Measurements from ENCODE around the gene SIT1. TPM values are rescaled to one million over a fixed set of nuclear protein-coding genes. Genes with fewer than 3 reads are reported as not detected.
A peak's percentile ranks its signal among the peaks of the same experiment; 100 is the strongest.

Gene SIT1
- polyA plus RNA-seq, 2 of the 4 experiments (the other 2 are of a cell fraction) = not detected

DNA sequence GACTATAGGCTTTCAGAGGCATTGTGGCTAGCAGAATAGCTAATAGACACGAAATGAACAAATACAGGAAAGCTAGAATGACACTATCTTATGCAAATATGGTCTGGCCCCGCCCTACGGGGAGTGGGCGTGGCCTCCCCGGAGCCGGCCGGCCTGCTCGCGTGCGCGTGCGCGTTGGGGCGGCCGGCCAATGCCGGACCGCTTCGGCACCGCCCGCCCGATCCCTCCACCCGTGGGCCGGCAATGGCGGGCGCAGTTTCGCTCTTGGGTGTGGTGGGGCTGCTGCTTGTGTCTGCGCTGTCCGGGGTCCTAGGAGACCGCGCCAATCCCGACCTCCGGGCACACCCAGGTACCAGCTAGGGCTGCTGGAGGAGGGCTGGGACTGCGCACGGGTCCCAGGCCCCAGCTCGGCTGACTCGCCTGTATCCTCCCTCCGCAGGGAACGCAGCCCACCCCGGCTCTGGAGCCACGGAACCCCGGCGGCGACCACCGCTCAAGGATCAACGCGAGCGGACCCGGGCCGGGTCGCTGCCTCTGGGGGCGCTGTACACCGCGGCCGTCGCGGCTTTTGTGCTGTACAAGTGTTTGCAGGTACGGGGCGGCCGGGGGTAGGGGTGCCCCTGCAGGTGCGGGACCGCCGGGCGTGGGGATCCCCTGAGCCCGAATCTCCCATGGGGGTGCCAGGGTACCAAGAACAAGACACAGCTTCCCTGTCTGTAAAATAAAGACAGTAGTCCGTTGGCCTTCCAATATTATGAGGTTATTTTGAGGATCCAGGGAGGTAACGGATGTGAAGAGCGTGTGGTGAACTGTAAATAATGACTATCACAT, 7.6 kb upstream of the SIT1 start, which contains the start of gene CCDC107:
Gene CCDC107, plus strand, starts transcription at position 156 of the 831 bp plus-strand sequence. Its CDS starts 88 bp downstream, at position 244.
- Histone ChIP-seq H3K4me1 (peaks cover 22% of the 10 kb centered on the region), H3K27ac (peak within 1 kb of the TSS; percentile 93 to 98), H3K4me3 (peak within 1 kb of the TSS; percentile 68), H3K4me2 (peak within 1 kb of the TSS; percentile 83), H3K9me3 (no peaks in the 10 kb centered on the region)
- FAIRE-seq (no peak), ATAC-seq (peak; percentile 74 to 80), DNase-seq (ENCODE audit: low read depth in 1 of 2, low spot score in 1 of 2) (peak; percentile 79 to 86)
- ChIA-PET POLR2A (interaction anchor here (0.5 to 3.1 kb wide), 13 partner anchors 9 to 578 kb away, joined by 3 to 38 read pairs (median 5); partner anchors contain the start of genes CREB3, FANCG, GBA2 and RGP1), CTCF (interaction anchor here (0.6 to 21.5 kb wide), 26 partner anchors 11 to 287 kb away, joined by 3 to 498 read pairs (median 5); partner anchors contain the start of genes CA9, CREB3, MSMP and RUSC2)
- under 1% methylated on average over 28 of the region's 67 CpGs for WGBS (ENCODE audit: missing lambda C conversion rate)
- TF ChIP-seq, protein P1, sequence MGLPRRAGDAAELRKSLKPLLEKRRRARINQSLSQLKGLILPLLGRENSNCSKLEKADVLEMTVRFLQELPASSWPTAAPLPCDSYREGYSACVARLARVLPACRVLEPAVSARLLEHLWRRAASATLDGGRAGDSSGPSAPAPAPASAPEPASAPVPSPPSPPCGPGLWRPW (IDR thresholded peaks at IDR 0.05) = no peak
- TF ChIP-seq CBX8 (IDR thresholded peaks at IDR 0.05) (no peak), EHMT2 (IDR thresholded peaks at IDR 0.05; ENCODE audit: low read depth) (no peak), HOXA7 (CRISPR knock-in tag; IDR thresholded peaks at IDR 0.05) (peak; percentile 22; the same call in 1 of the 2 replicates), HMGXB4 (CRISPR knock-in tag; IDR thresholded peaks at IDR 0.05; ENCODE audit: borderline replicate concordance) (peak; percentile 94), TFCP2L1 (CRISPR knock-in tag; IDR thresholded peaks at IDR 0.05) (peak; percentile 20; the same call in 1 of the 2 replicates), MYC (IDR thresholded peaks at IDR 0.05; ENCODE audit: borderline replicate concordance, low read length) (no peak), SMC3 (IDR thresholded peaks at IDR 0.05) (peak; percentile 42; the same call in 2 of the 3 replicates), HEYL (CRISPR knock-in tag; IDR thresholded peaks at IDR 0.05) (no peak), RARB (CRISPR knock-in tag; IDR thresholded peaks at IDR 0.05) (no peak), NPAS2 (CRISPR knock-in tag; IDR thresholded peaks at IDR 0.05; ENCODE audit: borderline replicate concordance) (no peak), ZNF302 (CRISPR knock-in tag; IDR thresholded peaks at IDR 0.05) (no peak), MAFK (IDR thresholded peaks at IDR 0.05; ENCODE audit: partially characterized antibody) (no peak), MAZ (IDR thresholded peaks at IDR 0.05; ENCODE audit: borderline replicate concordance, low read depth, low read length) (no peak), POLR2AphosphoS2 (conservative IDR thresholded peaks at IDR 0.05; ENCODE audit: low read length) (no peak), ZC3H11A (IDR thresholded peaks at IDR 0.05) (no peak), POLR2A (IDR thresholded peaks at IDR 0.05; ENCODE audit: low read length) (peak; percentile 94), ELK1 (IDR thresholded peaks at IDR 0.05; ENCODE audit: low read depth, low read length) (no peak), ZFP36 (IDR thresholded peaks at IDR 0.05; ENCODE audit: borderline replicate concordance, partially characterized antibody) (no peak), EHF (CRISPR knock-in tag; IDR thresholded peaks at IDR 0.05) (no peak), NR3C1 (IDR thresholded peaks at IDR 0.05) (no peak), CHD2 (IDR thresholded peaks at IDR 0.05; ENCODE audit: low read length, partially characterized antibody) (no peak), HOXB13 (CRISPR knock-in tag; IDR thresholded peaks at IDR 0.05; ENCODE audit: low read depth) (no peak), CEBPB (IDR thresholded peaks at IDR 0.05) (no peak), HDAC2 (IDR thresholded peaks at IDR 0.05) (no peak), HOXB5 (CRISPR knock-in tag; IDR thresholded peaks at IDR 0.05) (peak; percentile 38; the same call in 1 of the 2 replicates), KDM1A (IDR thresholded peaks at IDR 0.05; ENCODE audit: low read depth) (no peak), RCOR1 (IDR thresholded peaks at IDR 0.05; ENCODE audit: low read depth, low read length) (no peak), JUN (IDR thresholded peaks at IDR 0.05) (peak in 1 of 2 experiments; percentile 56; a peak in 2 of 5 replicates), CBX2 (IDR thresholded peaks at IDR 0.05; ENCODE audit: borderline replicate concordance, low read depth) (no peak), E2F6 (IDR thresholded peaks at IDR 0.05; ENCODE audit: borderline replicate concordance, low read depth) (no peak), RFX5 (IDR thresholded peaks at IDR 0.05) (no peak), FOSL2 (IDR thresholded peaks at IDR 0.05) (no peak), FOSL2 (CRISPR knock-in tag; IDR thresholded peaks at IDR 0.05) (peak; percentile 4; the same call in 1 of the 2 replicates)
- TF ChIP-seq, protein P2, sequence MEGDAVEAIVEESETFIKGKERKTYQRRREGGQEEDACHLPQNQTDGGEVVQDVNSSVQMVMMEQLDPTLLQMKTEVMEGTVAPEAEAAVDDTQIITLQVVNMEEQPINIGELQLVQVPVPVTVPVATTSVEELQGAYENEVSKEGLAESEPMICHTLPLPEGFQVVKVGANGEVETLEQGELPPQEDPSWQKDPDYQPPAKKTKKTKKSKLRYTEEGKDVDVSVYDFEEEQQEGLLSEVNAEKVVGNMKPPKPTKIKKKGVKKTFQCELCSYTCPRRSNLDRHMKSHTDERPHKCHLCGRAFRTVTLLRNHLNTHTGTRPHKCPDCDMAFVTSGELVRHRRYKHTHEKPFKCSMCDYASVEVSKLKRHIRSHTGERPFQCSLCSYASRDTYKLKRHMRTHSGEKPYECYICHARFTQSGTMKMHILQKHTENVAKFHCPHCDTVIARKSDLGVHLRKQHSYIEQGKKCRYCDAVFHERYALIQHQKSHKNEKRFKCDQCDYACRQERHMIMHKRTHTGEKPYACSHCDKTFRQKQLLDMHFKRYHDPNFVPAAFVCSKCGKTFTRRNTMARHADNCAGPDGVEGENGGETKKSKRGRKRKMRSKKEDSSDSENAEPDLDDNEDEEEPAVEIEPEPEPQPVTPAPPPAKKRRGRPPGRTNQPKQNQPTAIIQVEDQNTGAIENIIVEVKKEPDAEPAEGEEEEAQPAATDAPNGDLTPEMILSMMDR (IDR thresholded peaks at IDR 0.05) = peak; percentile 57
- TF ChIP-seq, protein P3, sequence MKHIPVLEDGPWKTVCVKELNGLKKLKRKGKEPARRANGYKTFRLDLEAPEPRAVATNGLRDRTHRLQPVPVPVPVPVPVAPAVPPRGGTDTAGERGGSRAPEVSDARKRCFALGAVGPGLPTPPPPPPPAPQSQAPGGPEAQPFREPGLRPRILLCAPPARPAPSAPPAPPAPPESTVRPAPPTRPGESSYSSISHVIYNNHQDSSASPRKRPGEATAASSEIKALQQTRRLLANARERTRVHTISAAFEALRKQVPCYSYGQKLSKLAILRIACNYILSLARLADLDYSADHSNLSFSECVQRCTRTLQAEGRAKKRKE (CRISPR knock-in tag; IDR thresholded peaks at IDR 0.05; ENCODE audit: low read depth) = no peak
